BJ (cell line): Measurements from ENCODE around the gene B3GAT3. TPM values are rescaled to one million over a fixed set of nuclear protein-coding genes. Genes with fewer than 3 reads are reported as not detected.
A peak's percentile ranks its signal among the peaks of the same experiment; 100 is the strongest.

Experiments
- CTCF ChIA-PET: fragments of 350-600 bp; formaldehyde crosslinking; extraction: SDS; loops from one replicate; lab custom pipeline; 2021; ENCODE audit warnings: antibody characterized with exemption, inconsistent platforms; lab: Yijun Ruan, JAX
- POLR2A ChIA-PET: fragments of 300-600 bp; sonication (Branson Sonifier 250); formaldehyde crosslinking; extraction: SDS; loops from one replicate; lab custom pipeline; 2021; ENCODE audit warnings: antibody characterized with exemption; lab: Charles Lee
- DNase-seq: peaks from one replicate; pipeline ENCODE4 v3.0.0-alpha.2; 2011; ENCODE audit warnings: low read depth
- H3K27me3 ChIP-seq: 2 replicates; pipeline ENCODE4 v1.6.0; 2011; ENCODE audit warnings: low read length; ENCODE audit not compliant: control insufficient read depth, insufficient read depth
- H3K36me3 ChIP-seq: 2 replicates; pipeline ENCODE4 v1.5.1; 2011; ENCODE audit warnings: low read length; ENCODE audit not compliant: control insufficient read depth, insufficient read depth
- H3K4me3 ChIP-seq: 2 replicates; pipeline ENCODE4 v1.5.1; 2011; ENCODE audit warnings: low read depth, mild to moderate bottlenecking, control low read depth, low read length
- polyA plus RNA-seq: library from polyadenylated mRNA; depleted of rRNA; stranded (reverse); fragments of >200 nt; gene quantifications from 2 replicates; pipeline ENCODE4 v1.2.3, GENCODE V29; 2011
- TF ChIP-seq, protein P1 (sequence below): IDR thresholded peaks from 2 replicates; pipeline ENCODE4 v1.5.1; 2011; ENCODE audit warnings: low read depth, mild to moderate bottlenecking, control low read depth, inconsistent platforms, low read length, moderate library complexity; ENCODE audit not compliant: insufficient read depth

Gene B3GAT3
- polyA plus RNA-seq, 1 experiment, result 42.4 TPM

DNA sequence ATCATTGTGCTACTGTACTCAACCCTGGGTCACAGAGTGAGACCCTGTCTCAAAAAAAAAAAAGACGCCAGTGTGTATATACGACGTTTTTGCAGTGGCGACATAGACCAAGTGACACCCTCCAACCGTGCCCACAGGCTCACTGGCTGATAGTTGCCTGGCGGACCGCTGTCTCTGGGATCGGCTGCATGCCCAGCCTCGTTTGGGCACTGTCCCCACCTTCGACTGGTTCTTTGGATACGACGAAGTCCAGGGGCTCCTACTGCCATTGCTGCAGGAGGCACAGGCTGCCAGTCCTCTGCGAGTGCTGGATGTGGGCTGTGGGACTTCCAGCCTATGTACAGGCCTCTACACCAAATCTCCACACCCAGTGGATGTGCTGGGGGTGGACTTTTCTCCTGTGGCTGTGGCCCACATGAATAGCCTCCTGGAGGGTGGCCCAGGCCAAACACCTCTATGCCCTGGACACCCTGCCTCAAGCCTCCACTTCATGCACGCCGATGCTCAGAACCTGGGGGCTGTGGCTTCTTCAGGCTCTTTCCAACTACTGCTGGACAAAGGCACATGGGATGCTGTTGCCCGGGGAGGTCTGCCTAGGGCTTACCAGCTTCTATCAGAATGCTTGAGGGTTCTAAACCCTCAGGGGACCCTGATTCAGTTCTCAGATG is 44.6 kb upstream of the B3GAT3 start:
- CTCF ChIA-PET, result interaction anchor here (1.0 to 2.0 kb wide), 7 partner anchors 13 to 120 kb away, joined by 3 to 9 read pairs (median 6); partner anchors contain the start of gene LRRN4CL

DNA sequence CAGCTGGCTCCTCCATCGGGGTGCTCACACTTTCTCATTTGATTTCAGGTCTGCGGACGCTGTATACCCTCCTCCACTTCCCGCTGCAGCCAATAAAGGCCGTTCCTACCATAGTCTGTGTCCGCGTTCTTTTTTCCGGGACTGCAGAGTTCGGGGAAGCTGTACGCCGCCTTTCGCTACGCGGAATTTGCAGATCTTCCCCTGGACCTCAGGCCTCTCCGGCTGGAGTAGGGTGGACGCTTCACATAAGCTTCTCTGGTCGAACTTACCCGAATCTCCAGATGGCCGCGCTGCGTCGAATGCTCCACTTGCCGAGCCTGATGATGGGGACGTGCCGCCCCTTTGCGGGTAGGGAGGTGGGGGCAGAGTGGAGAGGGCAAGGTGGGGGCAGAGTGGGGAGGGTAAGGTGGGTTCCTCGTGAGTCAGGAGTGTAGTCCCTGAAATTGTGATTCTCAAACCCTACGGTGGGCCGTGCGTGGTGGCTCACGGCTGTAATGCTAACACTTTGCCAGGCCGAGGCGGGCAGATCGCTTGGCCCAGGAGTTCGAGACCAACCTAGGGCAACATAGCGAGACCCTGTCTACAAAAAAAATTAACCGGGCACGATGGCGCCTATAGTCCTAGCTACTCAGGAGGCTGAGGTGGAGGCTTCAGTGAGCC is 43.9 kb upstream of the B3GAT3 start:
- CTCF ChIA-PET, result interaction anchor here (0.5 to 2.0 kb wide), 13 partner anchors 9 to 120 kb away, joined by 3 to 9 read pairs (median 4); partner anchors contain the start of genes INTS5 and LRRN4CL
- no peak for DNase-seq

More for the DNA sequence above, 44.6 kb upstream of the B3GAT3 start:
- no peaks in the 10 kb centered on the region for H3K27me3 ChIP-seq
- POLR2A ChIA-PET, result interaction anchor here (0.6 to 2.3 kb wide), 4 partner anchors 20 to 111 kb away, joined by 10 to 19 read pairs (median 14); partner anchors contain the start of genes GANAB, HNRNPUL2 and TUT1
- DNase-seq, result no peak
- TF ChIP-seq, protein P1, sequence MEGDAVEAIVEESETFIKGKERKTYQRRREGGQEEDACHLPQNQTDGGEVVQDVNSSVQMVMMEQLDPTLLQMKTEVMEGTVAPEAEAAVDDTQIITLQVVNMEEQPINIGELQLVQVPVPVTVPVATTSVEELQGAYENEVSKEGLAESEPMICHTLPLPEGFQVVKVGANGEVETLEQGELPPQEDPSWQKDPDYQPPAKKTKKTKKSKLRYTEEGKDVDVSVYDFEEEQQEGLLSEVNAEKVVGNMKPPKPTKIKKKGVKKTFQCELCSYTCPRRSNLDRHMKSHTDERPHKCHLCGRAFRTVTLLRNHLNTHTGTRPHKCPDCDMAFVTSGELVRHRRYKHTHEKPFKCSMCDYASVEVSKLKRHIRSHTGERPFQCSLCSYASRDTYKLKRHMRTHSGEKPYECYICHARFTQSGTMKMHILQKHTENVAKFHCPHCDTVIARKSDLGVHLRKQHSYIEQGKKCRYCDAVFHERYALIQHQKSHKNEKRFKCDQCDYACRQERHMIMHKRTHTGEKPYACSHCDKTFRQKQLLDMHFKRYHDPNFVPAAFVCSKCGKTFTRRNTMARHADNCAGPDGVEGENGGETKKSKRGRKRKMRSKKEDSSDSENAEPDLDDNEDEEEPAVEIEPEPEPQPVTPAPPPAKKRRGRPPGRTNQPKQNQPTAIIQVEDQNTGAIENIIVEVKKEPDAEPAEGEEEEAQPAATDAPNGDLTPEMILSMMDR, result no peak
- peak overlapping the region; percentile 72 for H3K4me3 ChIP-seq
- peaks cover 15% of the 10 kb centered on the region for H3K36me3 ChIP-seq

DNA sequence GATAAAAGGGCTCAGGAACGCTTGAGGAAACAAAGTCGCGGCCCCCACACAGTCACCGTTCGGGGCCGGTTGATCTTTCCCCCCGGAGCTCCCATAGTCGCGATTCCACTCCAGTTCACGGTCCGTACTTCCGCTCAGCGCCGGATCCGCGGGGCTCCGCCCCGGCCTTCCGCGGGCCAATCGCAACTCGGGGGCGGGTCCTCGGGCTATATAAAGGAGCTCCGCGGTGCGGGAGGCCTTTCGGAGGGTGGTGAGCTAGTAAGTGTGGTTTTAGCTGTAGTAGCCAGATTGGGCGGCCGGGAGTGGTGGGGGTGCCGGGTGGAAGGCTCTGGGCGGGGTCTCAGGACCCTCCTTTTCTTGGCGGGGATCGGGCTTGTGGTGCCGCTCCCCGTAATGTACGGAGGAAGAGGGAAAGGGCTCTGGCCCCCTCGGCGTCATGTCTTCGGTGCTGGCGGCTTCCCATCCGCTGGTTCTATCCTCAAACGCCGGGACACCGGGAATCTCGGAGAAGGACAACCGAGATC is 43.4 kb upstream of the B3GAT3 start, which contains the start of the genes C11orf98 and CSKMT:
TSS of gene C11orf98 (minus strand) at position 136 of the 524 bp plus-strand sequence. CDS start at position 95, 41 bp downstream.
TSS of gene CSKMT (plus strand) at position 238 of the 524 bp plus-strand sequence. CDS start 568 bp downstream, outside the sequence.
- ChIA-PET CTCF (interaction anchor here (0.5 to 2.0 kb wide), 15 partner anchors 8 to 121 kb away, joined by 3 to 9 read pairs (median 4); partner anchors contain the start of genes INTS5 and LRRN4CL), POLR2A (interaction anchor here (0.5 to 2.3 kb wide), 18 partner anchors 8 to 1294 kb away, joined by 3 to 19 read pairs (median 6); partner anchors contain the start of genes B3GAT3, GANAB, HNRNPUL2 and INTS5)
- TF ChIP-seq, protein P1, result no peak
- H3K36me3 ChIP-seq, result peaks cover 15% of the 10 kb centered on the region
- DNase-seq, result no peak
- H3K4me3 ChIP-seq, result peak within 1 kb of the TSS; percentile 72
- H3K27me3 ChIP-seq, result no peaks in the 10 kb centered on the region

More for the DNA sequence above, 43.9 kb upstream of the B3GAT3 start:
- Histone ChIP-seq H3K36me3 (peaks cover 15% of the 10 kb centered on the region), H3K4me3 (peak overlapping the region; percentile 72), H3K27me3 (no peaks in the 10 kb centered on the region)
- POLR2A ChIA-PET, result interaction anchor here (0.6 to 2.3 kb wide), 13 partner anchors 9 to 110 kb away, joined by 3 to 19 read pairs (median 10); partner anchors contain the start of genes B3GAT3, GANAB, HNRNPUL2 and INTS5
- TF ChIP-seq, protein P1, result no peak

DNA sequence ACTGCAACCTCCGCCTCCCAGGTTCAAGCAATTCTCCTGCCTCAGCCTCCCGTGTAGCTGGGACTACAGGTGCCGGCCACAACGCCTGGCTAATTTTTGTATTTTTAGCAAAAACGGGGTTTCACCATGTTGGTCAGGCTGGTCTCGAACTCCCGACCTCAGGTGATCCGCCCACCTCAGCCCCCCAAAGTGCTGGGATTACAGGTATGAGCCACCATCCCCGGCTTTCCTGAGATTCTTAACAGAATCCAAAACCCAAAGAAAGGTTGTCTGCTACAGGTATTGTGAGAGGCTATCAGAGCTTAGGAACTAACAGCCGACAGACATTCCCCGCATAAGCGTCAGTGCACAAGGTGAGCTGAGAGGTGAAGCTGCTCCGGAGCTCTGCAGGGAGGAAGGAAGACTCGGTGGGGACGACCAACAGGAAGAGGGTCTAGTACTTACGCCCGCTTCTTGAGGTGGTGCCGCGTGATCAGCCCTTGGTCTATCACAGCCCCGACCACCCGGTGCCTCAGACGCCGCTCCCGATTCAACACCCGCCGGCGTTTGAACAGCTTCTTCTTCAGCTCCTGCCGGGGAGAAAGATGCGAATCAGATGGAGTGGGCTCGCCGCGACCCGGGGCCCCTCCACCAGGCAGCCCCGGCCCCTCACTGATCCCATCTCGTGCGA is 42.8 kb upstream of the B3GAT3 start:
- ChIA-PET CTCF (interaction anchor here (0.7 to 2.0 kb wide), 10 partner anchors 8 to 72 kb away, joined by 3 to 9 read pairs (median 4); partner anchors contain the start of genes INTS5 and LRRN4CL), POLR2A (interaction anchor here (0.5 to 2.3 kb wide), 15 partner anchors 8 to 1294 kb away, joined by 3 to 19 read pairs (median 6); partner anchors contain the start of genes B3GAT3, GANAB, HNRNPUL2 and INTS5)
- Histone ChIP-seq H3K27me3 (no peaks in the 10 kb centered on the region), H3K4me3 (peak overlapping the region; percentile 72), H3K36me3 (peaks cover 13% of the 10 kb centered on the region)
- no peak for DNase-seq
- TF ChIP-seq, protein P1, result no peak
